Measurements from ENCODE around the gene PPFIA2. TPM values are rescaled to one million over a fixed set of nuclear protein-coding genes. Genes with fewer than 3 reads are reported as not detected.

PPFIA2 gene
- polyA plus RNA-seq, 1 experiment, result 0.20 TPM

DNA sequence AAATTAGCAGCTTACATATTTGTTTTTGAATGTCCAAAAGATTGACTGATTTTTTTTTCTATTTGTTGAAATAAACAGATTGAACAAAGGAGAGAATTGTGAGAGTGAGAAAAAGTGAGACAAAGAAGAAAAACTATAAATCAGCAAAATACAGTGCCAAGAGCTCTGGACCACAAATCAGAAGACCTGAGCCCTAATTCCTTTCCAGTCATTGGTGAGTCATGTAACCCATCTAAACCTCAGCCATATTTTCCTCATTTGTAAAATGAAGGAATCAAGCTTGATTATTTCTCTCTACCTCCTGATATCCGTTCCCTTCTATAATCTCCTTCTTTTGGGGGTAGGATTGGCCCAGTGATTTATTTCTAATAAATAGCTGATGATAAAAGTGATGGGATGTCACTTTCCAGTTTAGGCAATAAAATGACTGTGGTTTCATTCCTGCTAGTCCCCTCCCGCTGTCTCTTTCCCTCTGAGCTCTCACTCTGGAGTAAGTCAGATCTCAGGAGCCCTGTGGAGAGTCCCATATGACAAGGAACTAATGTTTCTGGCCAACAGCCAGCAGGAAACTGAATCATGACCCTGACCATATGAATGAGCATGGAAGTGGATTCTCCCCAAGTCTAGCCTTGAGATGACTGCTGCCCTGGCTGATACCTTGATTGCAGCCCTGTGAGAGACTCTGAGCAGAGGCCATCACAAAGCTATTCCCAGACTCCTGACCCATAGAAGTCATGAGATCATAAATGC lies 462.4 kb downstream of the PPFIA2 start:
- ChIA-PET POLR2A (no interaction called here), CTCF (no interaction called here)
- H3K9me3 ChIP-seq (ENCODE audit: control insufficient read depth, insufficient read depth, low read length), result no peaks in the 10 kb centered on the region
- TF ChIP-seq, protein P1, sequence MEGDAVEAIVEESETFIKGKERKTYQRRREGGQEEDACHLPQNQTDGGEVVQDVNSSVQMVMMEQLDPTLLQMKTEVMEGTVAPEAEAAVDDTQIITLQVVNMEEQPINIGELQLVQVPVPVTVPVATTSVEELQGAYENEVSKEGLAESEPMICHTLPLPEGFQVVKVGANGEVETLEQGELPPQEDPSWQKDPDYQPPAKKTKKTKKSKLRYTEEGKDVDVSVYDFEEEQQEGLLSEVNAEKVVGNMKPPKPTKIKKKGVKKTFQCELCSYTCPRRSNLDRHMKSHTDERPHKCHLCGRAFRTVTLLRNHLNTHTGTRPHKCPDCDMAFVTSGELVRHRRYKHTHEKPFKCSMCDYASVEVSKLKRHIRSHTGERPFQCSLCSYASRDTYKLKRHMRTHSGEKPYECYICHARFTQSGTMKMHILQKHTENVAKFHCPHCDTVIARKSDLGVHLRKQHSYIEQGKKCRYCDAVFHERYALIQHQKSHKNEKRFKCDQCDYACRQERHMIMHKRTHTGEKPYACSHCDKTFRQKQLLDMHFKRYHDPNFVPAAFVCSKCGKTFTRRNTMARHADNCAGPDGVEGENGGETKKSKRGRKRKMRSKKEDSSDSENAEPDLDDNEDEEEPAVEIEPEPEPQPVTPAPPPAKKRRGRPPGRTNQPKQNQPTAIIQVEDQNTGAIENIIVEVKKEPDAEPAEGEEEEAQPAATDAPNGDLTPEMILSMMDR (IDR thresholded peaks at IDR 0.05; ENCODE audit: low read depth, low read length), result no peak
- H3K27ac ChIP-seq (ENCODE audit: low read depth, low read length), result no peak overlapping the region
- no peak overlapping the region for H3K4me3 ChIP-seq (ENCODE audit: low read depth, low read length)
- no peaks in the 10 kb centered on the region for H3K27me3 ChIP-seq (ENCODE audit: control insufficient read depth, insufficient read depth, low read length)
- no peak for DNase-seq (ENCODE audit: low read depth, low spot score)

DNA sequence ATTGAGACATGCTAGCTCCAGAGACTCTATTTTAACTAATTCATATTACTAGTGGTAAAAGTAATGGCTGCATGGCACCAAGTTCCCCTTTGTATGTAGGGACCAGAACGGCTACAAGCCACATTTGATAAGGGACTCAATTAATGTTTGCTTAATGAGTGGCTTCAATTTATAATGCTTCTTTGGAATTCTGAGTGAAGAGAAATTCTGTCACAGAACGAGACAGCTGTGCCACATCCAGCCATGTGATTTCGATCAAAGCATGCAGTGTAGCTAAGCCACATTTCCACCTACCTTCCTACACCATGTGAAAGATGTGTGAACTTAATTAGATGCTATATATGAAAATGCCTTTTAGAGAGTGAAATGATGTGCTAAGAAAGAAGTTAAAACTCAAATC lies 463.9 kb downstream of the PPFIA2 start:
- ChIA-PET CTCF (no interaction called here), POLR2A (no interaction called here)
- no peak for DNase-seq (ENCODE audit: low read depth, low spot score)
- Histone ChIP-seq H3K27me3 (ENCODE audit: control insufficient read depth, insufficient read depth, low read length) (no peaks in the 10 kb centered on the region), H3K9me3 (ENCODE audit: control insufficient read depth, insufficient read depth, low read length) (no peaks in the 10 kb centered on the region), H3K27ac (ENCODE audit: low read depth, low read length) (no peak overlapping the region), H3K4me3 (ENCODE audit: low read depth, low read length) (no peak overlapping the region)
- TF ChIP-seq, protein P1 (IDR thresholded peaks at IDR 0.05; ENCODE audit: low read depth, low read length), result no peak

DNA sequence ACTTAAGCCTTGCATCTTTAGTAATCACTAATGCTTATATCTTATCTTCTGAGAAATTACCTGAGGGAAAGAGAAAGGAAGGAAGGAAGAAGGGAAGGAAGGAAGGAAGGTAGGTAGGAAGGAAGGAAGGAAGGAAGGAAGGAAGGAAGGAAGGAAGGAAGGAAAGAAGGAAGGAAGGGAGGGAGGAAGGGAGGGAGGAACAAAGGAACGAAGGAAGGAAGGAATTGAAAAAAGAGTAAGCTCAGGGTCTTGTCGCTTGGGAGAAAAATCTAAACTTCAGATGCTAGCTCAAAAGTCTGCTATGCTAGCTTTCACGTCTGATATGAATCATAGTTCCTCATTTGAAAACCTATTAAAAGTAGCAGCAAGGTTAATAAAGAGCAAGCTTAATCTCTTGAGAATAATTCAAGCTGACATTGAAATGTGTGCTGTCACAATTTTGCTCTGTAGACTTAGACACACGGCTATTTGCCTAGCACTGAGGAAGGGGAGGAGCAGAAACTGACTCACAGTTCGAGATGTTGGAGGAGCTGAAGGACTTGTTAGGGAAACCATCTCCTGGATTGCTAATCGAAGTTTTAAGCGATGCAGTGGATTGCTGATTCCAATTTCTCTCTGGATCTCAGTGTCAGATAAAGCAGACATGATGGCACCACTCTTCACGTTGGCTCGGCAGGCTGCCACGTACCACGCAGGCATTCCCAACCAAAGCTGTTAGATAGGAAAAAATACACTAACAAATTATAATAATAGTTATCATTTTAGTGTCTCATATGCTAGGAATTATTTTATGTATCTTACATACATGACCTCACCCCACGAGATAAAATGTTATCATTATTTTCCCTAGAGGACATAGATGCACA lies 464.6 kb downstream of the PPFIA2 start:
- POLR2A ChIA-PET, result no interaction called here

GRCh38 chr12:81288651-81289050 lies 470.5 kb downstream of the PPFIA2 start:
- Histone ChIP-seq H3K9me3 (ENCODE audit: control insufficient read depth, insufficient read depth, low read length) (no peaks in the 10 kb centered on the region), H3K4me3 (ENCODE audit: low read depth, low read length) (no peak overlapping the region), H3K27ac (ENCODE audit: low read depth, low read length) (no peak overlapping the region), H3K27me3 (ENCODE audit: control insufficient read depth, insufficient read depth, low read length) (no peaks in the 10 kb centered on the region)
- TF ChIP-seq, protein P1 (IDR thresholded peaks at IDR 0.05; ENCODE audit: low read depth, low read length), result no peak
- ChIA-PET POLR2A (no interaction called here), CTCF (no interaction called here)
- no peak for DNase-seq (ENCODE audit: low read depth, low spot score)

More for the DNA sequence above, 464.6 kb downstream of the PPFIA2 start:
- Histone ChIP-seq H3K9me3 (ENCODE audit: control insufficient read depth, insufficient read depth, low read length) (no peaks in the 10 kb centered on the region), H3K27ac (ENCODE audit: low read depth, low read length) (no peak overlapping the region), H3K27me3 (ENCODE audit: control insufficient read depth, insufficient read depth, low read length) (no peaks in the 10 kb centered on the region), H3K4me3 (ENCODE audit: low read depth, low read length) (no peak overlapping the region)
- CTCF ChIA-PET, result no interaction called here
- TF ChIP-seq, protein P1 (IDR thresholded peaks at IDR 0.05; ENCODE audit: low read depth, low read length), result no peak
- DNase-seq (ENCODE audit: low read depth, low spot score), result no peak

GRCh38 chr12:81284137-81284536 lies 475.0 kb downstream of the PPFIA2 start:
- POLR2A ChIA-PET, result no interaction called here
- CTCF ChIA-PET, result no interaction called here
- Histone ChIP-seq H3K4me3 (ENCODE audit: low read depth, low read length) (no peak overlapping the region), H3K27me3 (ENCODE audit: control insufficient read depth, insufficient read depth, low read length) (no peaks in the 10 kb centered on the region), H3K9me3 (ENCODE audit: control insufficient read depth, insufficient read depth, low read length) (no peaks in the 10 kb centered on the region), H3K27ac (ENCODE audit: low read depth, low read length) (no peak overlapping the region)
- no peak for DNase-seq (ENCODE audit: low read depth, low spot score)
- TF ChIP-seq, protein P1 (IDR thresholded peaks at IDR 0.05; ENCODE audit: low read depth, low read length), result no peak
